ENCODE data around the gene TMEM186.

GRCh38 chr16:8831450-8831849 lies 34.0 kb upstream of the TMEM186 start:
- TF ChIP-seq CTCF (IDR thresholded peaks at IDR 0.05; ENCODE audit: low read depth, low read length) (no peak), EZH2phosphoT487 (IDR thresholded peaks at IDR 0.05; ENCODE audit: low read depth) (no peak)
